Central memory CD8-positive, alpha-beta T cell (primary cell): Measurements from ENCODE around the gene TF.

Experiments used
- ATAC-seq: fragments of 150-1000 bp; cut with Tn5 transposase; replicated peaks from 2 replicates; pipeline ENCODE4 v1.10.0; 2022; ENCODE audit warnings: mild to moderate bottlenecking, moderate FRiP score, moderate number of reproducible peaks; ENCODE audit not compliant: poor library complexity, severe bottlenecking; ENCODE audit errors: extremely low read depth
- DNase-seq, 2 donors: peaks; one replicate each; pipeline ENCODE4 v3.0.0; 2021; ENCODE audit warnings: low spot score in 2 of 2
- H3K27ac Mint-ChIP-seq: one replicate; pipeline ENCODE4 v1.8.0; 2022; ENCODE audit warnings: low read depth, mild to moderate bottlenecking, moderate library complexity, mixed read lengths
- H3K27me3 Mint-ChIP-seq: one replicate; pipeline ENCODE4 v1.8.0; 2022; ENCODE audit warnings: mixed read lengths
- H3K36me3 Mint-ChIP-seq: one replicate; pipeline ENCODE4 v1.8.0; 2022; ENCODE audit warnings: mild to moderate bottlenecking, moderate library complexity, mixed read lengths; ENCODE audit not compliant: insufficient read depth
- H3K4me1 Mint-ChIP-seq: one replicate; pipeline ENCODE4 v1.8.0; 2022; ENCODE audit warnings: mixed read lengths
- H3K4me3 Mint-ChIP-seq: one replicate; pipeline ENCODE4 v1.8.0; 2022; ENCODE audit warnings: mild to moderate bottlenecking, moderate library complexity, mixed read lengths
- H3K9me3 Mint-ChIP-seq: one replicate; pipeline ENCODE4 v1.8.0; 2022; ENCODE audit warnings: mixed read lengths

The TF gene

DNA sequence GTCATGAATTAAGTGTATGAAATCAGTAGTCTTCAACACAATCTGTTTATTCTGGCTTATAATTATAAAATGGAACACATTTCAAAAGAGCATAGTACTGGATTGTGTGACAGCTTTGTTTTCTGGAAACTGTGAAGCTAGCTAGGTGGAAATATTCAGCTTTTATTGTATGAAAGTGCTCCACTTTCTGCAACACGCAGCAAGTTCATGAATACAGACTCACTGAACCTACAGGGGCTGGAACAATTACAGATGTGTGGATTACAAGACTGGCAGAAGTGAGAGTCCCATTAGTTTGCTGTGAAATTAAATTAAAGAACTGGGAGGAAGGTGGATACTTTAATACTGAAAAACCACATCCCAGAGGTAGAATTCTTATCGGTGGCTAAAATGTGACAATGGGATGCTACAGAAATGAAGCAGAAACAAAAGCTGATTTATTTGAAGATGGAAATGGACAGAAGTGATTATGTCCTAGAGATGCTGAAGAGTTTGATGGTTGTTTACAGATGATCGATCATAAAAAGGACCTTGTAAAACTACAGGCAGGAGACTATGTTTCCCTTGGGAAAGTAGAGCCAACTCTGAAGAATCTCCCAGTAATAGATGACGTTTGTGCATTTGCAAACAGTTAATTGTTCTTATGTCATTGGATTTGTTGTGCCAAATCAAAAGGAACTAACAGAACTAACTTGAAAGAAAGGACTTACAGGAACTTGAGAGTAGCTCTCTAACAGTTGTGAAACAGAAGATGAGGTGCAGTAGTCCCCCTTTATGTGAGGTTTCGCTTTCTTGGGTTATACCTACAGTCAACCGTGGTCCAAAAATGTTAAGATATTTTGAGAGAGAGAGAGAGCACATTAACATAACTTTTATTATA is 15.7 kb downstream of the TF start:
- ATAC-seq, result no peak
- Mint-ChIP-seq H3K27ac (no peak overlapping the region), H3K9me3 (no peaks in the 10 kb centered on the region), H3K27me3 (peaks cover 31% of the 10 kb centered on the region), H3K4me3 (no peak overlapping the region), H3K36me3 (no peaks in the 10 kb centered on the region), H3K4me1 (no peaks in the 10 kb centered on the region)
- DNase-seq, result no peak

DNA sequence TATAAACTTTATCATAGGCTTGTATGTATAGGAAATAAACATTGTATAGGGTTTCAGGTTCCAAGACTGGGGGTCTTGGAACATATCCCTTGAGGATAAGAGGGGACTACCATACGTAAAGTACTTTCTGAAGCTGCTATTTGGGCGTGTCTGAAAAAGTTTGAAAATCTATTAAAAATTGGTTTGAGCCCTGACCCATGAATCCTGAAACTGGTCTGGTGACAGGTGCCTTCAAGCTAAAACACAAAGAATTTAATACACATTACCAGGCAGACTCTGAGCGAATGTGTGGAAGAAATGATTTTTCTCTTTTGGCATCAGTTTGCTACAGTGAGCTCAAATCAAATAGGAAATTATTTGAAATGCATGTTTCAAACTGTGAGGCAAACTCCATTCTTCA is 16.3 kb downstream of the TF start:
- H3K9me3 Mint-ChIP-seq, result no peaks in the 10 kb centered on the region
- H3K4me1 Mint-ChIP-seq, result no peaks in the 10 kb centered on the region
- DNase-seq (no peak), ATAC-seq (no peak)
- no peak overlapping the region for H3K27ac Mint-ChIP-seq
- peaks cover 2% of the 10 kb centered on the region for H3K36me3 Mint-ChIP-seq
- peaks cover 24% of the 10 kb centered on the region for H3K27me3 Mint-ChIP-seq
- no peak overlapping the region for H3K4me3 Mint-ChIP-seq

DNA sequence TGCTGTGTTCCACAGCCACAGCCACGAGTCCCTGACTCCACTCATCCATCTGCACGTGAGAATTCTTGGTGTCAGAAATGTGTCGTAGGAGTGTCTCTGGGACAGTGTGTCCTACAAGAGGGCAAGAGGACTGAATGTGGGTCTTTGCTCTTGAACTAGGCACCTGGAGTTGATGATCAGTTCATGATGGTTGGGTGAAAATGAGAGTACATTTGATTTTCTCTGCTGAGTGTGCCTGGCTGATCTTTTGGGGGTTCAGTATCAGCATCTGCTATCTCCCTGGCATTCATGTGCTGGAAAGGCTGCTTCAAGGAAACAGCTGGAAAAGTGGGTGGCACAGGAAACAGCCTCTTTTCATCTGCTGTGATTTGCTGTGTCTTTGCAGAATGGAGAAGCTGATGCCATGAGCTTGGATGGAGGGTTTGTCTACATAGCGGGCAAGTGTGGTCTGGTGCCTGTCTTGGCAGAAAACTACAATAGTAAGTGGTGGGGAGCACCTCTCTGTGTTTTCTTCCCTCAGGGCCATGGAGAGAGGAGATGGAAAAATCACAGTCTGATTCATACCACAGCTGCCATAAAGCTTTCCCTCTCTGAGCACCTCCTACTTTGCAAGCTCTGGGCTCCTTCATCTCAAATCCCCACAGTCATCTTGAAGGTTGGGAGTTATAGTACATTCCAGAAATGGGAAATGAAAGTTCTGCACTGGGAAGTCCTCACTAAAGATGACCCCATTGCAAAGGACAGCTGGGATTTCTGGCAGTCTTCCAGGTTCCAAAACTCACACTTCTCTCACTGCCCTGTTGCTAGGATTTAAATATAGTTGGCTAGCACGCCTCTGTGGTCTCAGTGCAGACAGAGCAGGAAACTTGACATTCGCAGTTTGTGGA is 17.8 kb downstream of the TF start:
- Mint-ChIP-seq H3K36me3 (peaks cover 2% of the 10 kb centered on the region), H3K4me3 (no peak overlapping the region), H3K4me1 (no peaks in the 10 kb centered on the region), H3K27ac (no peak overlapping the region), H3K27me3 (peaks cover 14% of the 10 kb centered on the region), H3K9me3 (no peaks in the 10 kb centered on the region)
- ATAC-seq (no peak), DNase-seq (no peak)

DNA sequence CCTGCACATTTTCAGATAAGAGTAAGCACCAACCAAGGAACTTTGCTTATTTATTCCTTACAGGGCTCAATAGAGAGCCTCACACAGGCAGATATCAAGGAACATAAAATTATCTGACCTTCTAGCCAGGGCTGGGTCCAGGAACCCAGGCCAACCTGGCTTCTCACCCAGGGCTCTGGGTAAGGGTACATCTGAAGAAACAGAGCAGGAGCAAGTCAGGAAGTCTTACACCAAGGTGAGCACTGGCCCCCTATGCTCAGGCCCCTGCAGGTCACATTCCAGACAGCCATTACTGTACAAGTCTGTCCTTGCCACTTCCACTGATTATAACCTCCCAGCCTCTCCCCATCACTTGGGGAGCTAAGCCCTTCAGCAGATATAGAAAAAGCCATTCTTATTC is 19.1 kb downstream of the TF start:
- peaks cover 10% of the 10 kb centered on the region for H3K27me3 Mint-ChIP-seq
- H3K27ac Mint-ChIP-seq, result no peak overlapping the region
- no peak for ATAC-seq
- H3K4me3 Mint-ChIP-seq, result no peak overlapping the region
- H3K4me1 Mint-ChIP-seq, result no peaks in the 10 kb centered on the region
- no peaks in the 10 kb centered on the region for H3K9me3 Mint-ChIP-seq
- H3K36me3 Mint-ChIP-seq, result peaks cover 2% of the 10 kb centered on the region
- DNase-seq, result no peak

DNA sequence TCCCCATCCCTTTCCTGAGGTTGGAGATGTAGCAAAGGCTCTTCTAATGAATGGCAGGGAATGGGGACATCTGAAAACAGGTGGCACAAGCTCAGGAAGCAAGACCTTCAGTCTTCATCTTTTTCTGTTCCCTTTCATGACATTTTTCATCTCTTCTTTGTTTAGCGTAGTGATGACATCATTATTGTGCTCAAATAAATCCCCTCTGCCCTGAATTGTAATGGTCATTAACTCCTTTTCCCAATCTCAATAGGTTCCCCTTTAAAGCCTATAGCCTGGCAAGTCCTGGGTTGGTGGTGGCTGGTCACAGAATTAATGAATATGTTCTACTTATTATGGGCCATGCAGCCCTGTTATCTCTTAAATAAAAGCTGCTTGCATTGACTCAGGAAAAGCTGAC is 21.4 kb downstream of the TF start:
- H3K4me1 Mint-ChIP-seq, result no peaks in the 10 kb centered on the region
- H3K9me3 Mint-ChIP-seq, result no peaks in the 10 kb centered on the region
- peaks cover 23% of the 10 kb centered on the region for H3K27me3 Mint-ChIP-seq
- DNase-seq, result no peak
- H3K4me3 Mint-ChIP-seq, result no peak overlapping the region
- no peak for ATAC-seq
- H3K36me3 Mint-ChIP-seq, result peaks cover 2% of the 10 kb centered on the region
- no peak overlapping the region for H3K27ac Mint-ChIP-seq

DNA sequence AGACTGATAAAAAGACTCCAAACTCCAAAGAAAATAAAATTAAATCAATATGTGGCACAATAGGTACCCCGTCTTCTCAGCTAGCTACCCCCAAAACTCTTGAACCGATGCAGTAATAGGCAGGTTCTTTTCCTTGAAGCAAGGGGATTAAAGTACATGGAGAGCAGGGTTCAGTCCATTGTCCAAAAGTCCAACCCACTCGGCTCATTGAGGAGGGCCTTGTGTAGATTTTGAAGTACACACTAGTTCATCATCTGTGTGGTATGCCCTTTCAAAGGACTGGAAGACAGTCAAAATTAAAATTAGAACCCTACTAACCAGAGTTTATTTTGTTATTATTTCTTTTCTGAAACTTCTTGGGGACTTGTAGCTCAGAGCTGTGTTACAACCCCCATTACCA is 23.3 kb downstream of the TF start:
- H3K4me1 Mint-ChIP-seq, result no peaks in the 10 kb centered on the region
- DNase-seq, result no peak
- H3K9me3 Mint-ChIP-seq, result no peaks in the 10 kb centered on the region
- ATAC-seq, result no peak
- no peak overlapping the region for H3K27ac Mint-ChIP-seq
- peaks cover 2% of the 10 kb centered on the region for H3K36me3 Mint-ChIP-seq
- H3K27me3 Mint-ChIP-seq, result peaks cover 39% of the 10 kb centered on the region
- no peak overlapping the region for H3K4me3 Mint-ChIP-seq

DNA sequence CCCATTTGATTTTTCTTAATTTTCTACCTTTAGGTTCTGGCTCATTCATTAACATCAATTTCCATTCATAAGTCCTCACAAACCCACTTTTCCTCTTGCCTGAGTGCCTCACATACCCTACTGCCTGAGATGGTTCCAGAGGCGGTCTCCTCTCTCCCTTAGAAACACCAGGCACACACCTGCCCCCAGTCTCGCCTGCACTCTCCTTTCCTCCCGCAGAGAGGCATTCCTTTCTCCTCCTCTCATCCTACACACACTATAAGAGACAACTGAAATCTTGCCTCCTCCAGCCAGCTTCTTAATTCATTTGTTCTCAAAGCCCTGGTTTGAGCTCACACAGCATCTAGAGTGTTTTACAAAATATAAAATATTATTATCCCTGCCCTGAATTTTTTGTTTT is 27.5 kb downstream of the TF start:
- Mint-ChIP-seq H3K4me3 (no peak overlapping the region), H3K36me3 (no peaks in the 10 kb centered on the region), H3K4me1 (no peaks in the 10 kb centered on the region), H3K27me3 (peaks cover 54% of the 10 kb centered on the region), H3K9me3 (no peaks in the 10 kb centered on the region), H3K27ac (no peak overlapping the region)
- DNase-seq (no peak), ATAC-seq (no peak)

DNA sequence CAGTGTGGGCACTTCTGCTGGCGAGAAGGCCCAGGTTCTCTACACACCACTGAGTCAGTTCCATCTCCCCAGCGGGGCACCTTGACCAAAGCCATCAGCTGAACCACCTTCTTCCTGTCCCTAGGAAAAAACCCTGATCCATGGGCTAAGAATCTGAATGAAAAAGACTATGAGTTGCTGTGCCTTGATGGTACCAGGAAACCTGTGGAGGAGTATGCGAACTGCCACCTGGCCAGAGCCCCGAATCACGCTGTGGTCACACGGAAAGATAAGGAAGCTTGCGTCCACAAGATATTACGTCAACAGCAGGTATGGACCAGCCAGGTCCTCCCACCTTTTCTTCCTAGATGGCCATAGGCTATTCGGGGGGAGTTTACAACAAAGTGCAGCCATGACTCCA is 29.1 kb downstream of the TF start:
- no peaks in the 10 kb centered on the region for H3K4me1 Mint-ChIP-seq
- no peak for ATAC-seq
- no peaks in the 10 kb centered on the region for H3K36me3 Mint-ChIP-seq
- no peak overlapping the region for H3K4me3 Mint-ChIP-seq
- no peaks in the 10 kb centered on the region for H3K9me3 Mint-ChIP-seq
- no peak overlapping the region for H3K27ac Mint-ChIP-seq
- no peak for DNase-seq
- peaks cover 70% of the 10 kb centered on the region for H3K27me3 Mint-ChIP-seq

DNA sequence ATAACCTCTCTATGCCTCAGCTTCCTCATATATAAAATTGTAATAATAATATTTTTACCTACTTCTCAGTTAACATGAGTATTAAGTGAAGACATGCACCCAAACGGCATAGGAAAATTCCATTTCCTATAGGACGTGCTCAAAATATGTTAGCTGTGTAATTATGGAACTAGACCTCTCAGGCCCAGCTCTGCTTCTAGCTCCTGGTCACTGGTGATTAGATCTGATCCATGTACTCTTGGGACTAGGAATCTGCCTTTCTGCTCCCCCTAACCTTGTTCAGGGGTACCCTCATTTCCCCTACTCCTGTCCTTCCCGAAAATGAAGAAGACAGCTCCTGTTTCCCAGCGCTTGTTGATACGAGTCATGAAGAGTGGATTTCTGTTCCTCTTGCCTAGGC is 29.6 kb downstream of the TF start:
- no peak for DNase-seq
- Mint-ChIP-seq H3K4me1 (no peaks in the 10 kb centered on the region), H3K36me3 (no peaks in the 10 kb centered on the region), H3K27ac (no peak overlapping the region), H3K4me3 (no peak overlapping the region), H3K9me3 (no peaks in the 10 kb centered on the region), H3K27me3 (peaks cover 70% of the 10 kb centered on the region)
- ATAC-seq, result no peak

DNA sequence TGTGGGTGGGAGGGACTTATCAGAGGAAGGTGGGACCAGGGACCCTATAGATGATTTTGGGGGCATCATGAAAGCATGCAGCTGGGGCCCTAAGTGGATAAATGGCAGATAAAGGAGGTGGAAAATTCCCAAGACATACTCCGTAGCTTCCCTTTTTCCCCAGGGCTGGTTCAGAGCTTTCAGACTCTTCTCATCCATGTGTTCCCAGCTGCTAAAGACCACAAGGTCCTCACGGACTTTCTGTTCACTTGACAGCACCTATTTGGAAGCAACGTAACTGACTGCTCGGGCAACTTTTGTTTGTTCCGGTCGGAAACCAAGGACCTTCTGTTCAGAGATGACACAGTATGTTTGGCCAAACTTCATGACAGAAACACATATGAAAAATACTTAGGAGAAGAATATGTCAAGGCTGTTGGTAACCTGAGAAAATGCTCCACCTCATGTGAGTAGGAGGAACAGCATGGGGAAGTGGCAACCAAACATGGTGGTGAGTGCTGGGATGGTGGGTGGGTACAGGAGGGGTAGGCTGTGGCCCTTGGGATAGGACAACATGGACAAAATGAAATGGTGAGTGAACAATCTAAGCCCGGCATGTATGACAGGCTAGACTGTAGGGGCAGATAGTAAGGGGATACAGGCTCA is 30.7 kb downstream of the TF start:
- H3K4me1 Mint-ChIP-seq, result no peaks in the 10 kb centered on the region
- no peaks in the 10 kb centered on the region for H3K36me3 Mint-ChIP-seq
- no peaks in the 10 kb centered on the region for H3K9me3 Mint-ChIP-seq
- H3K27ac Mint-ChIP-seq, result no peak overlapping the region
- no peak overlapping the region for H3K4me3 Mint-ChIP-seq
- DNase-seq (no peak), ATAC-seq (no peak)
- peaks cover 71% of the 10 kb centered on the region for H3K27me3 Mint-ChIP-seq

DNA sequence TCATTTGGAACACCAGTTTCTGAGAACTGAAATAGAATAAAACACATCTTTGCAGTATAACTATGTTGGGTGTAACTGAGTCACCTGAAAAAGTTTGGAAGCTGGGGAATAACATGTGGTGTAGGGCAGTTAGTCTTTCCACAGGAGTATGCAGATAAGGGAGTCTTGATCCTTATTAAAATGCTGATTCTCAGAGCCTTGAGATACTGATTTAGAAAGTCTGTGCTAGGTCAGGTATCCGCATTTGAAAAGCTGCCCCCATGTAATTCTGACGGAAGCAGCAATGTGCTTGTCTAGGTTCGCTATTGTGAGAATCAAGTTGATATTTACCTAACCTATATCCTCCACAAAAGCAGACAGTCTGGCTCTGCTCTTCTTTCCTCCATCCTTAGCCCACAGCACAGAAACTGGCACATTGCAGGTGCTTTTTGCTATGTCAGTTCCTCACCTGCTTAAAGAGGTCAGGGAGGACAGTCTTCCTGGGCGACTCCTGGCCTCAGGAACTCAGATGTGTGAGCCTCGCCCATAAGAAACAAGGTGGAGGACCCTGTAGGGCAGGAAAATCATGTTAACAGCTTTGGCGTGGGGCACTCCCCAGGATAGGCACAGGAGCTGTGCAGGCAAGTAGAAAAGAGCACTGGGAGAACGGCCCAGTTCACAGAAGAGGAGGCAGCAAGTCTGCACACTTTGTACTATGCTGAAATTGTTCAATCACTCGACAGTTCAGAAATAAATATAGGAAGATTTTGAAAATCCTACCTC is 31.8 kb downstream of the TF start:
- H3K27ac Mint-ChIP-seq, result no peak overlapping the region
- no peaks in the 10 kb centered on the region for H3K4me1 Mint-ChIP-seq
- H3K4me3 Mint-ChIP-seq, result no peak overlapping the region
- ATAC-seq (no peak), DNase-seq (no peak)
- no peaks in the 10 kb centered on the region for H3K9me3 Mint-ChIP-seq
- peaks cover 72% of the 10 kb centered on the region for H3K27me3 Mint-ChIP-seq
- H3K36me3 Mint-ChIP-seq, result no peaks in the 10 kb centered on the region

DNA sequence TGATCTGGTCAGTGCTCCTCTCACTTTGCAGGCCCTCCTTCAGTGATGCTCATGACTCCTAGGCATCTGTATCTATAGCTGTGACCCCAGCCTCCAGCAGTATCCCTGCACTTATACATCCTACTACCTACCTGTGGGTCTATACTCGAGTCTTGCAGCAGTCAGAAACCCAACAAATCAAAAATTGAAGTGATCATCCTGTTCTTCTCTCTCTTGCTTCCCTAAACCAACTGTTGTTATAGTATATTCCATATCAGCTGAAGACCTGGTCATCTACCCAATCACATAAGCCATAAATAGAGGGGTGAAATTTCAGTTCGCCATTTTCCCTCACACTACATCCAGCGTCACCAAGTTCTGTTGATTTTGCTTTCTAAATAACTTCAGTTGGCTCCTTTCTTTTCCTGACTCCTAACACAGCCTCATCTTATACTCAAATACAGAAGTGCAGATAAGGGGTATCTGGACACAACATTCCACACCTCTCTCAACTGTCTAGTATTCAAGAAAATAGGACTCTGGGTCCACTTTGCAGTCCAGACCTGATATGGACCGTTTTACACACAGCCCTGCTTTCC is 33.5 kb downstream of the TF start:
- peaks cover 59% of the 10 kb centered on the region for H3K27me3 Mint-ChIP-seq
- H3K36me3 Mint-ChIP-seq, result no peaks in the 10 kb centered on the region
- no peak for DNase-seq
- H3K4me3 Mint-ChIP-seq, result no peak overlapping the region
- H3K4me1 Mint-ChIP-seq, result no peaks in the 10 kb centered on the region
- H3K9me3 Mint-ChIP-seq, result no peaks in the 10 kb centered on the region
- no peak overlapping the region for H3K27ac Mint-ChIP-seq
- ATAC-seq, result no peak
